GM12873 (cell line): ENCODE results near the gene MRPL34.

ENCODE experiments used
- CTCF ChIP-seq: IDR thresholded peaks from 2 replicates; pipeline ENCODE4 v1.5.1; 2012; ENCODE audit warnings: low read depth, mild to moderate bottlenecking, moderate library complexity, low read length, control low read depth; ENCODE audit not compliant: insufficient read depth; ENCODE audit errors: missing control alignments

MRPL34 gene

GRCh38 chr19:17324357-17325114 is 18.9 kb downstream of the MRPL34 start:
- no peak for TF ChIP-seq CTCF

- no peak for TF ChIP-seq CTCF
Measured at GRCh38 chr19:17325133-17325532, 19.5 kb downstream of the MRPL34 start.

- no peak for TF ChIP-seq CTCF
Measured at GRCh38 chr19:17325881-17326594, 20.4 kb downstream of the MRPL34 start.

GRCh38 chr19:17326595-17326966 is 20.9 kb downstream of the MRPL34 start:
- no peak for TF ChIP-seq CTCF

GRCh38 chr19:17327068-17327653 is 21.5 kb downstream of the MRPL34 start:
- no peak for TF ChIP-seq CTCF

GRCh38 chr19:17327654-17328516 is 22.2 kb downstream of the MRPL34 start:
- no peak for TF ChIP-seq CTCF
